Tibial nerve (tissue), 4 donors: Measurements from ENCODE around the gene PAAF1. TPM values are rescaled to one million over a fixed set of nuclear protein-coding genes. Genes with fewer than 3 reads are reported as not detected.
A peak's percentile ranks its signal among the peaks of the same experiment; 100 is the strongest.
"Not testable (repeated sequence)": the region's sequence is repeated elsewhere in the genome, so short reads cannot be mapped to it uniquely, and the experiment has no call there.

Experiments used
- DNase-seq, 2 donors: peaks; one replicate each; pipeline ENCODE4 v3.0.0-alpha.2; 2019; ENCODE audit warnings: low spot score in 2 of 2
- H3K27ac ChIP-seq, 4 donors: fragments of 200-600 bp; sonication (generic) in 3 of 4; one replicate each; pipeline ENCODE4 v1.5.1; 2017 to 2019; ENCODE audit warnings: mild to moderate bottlenecking in 1 of 4
- H3K27me3 ChIP-seq, 2 donors: fragments of 200-600 bp; sonication (generic) in 1 of 2; one replicate each; pipeline versions ENCODE4 v1.5.1 to v1.6.0; 2017 to 2019
- H3K36me3 ChIP-seq, 3 donors: fragments of 200-600 bp; sonication (generic); one replicate each; pipeline ENCODE4 v1.5.1; 2018 to 2019
- H3K4me1 ChIP-seq, 4 donors: fragments of 200-600 bp; sonication (generic) in 3 of 4; one replicate each; pipeline ENCODE4 v1.5.1; 2017 to 2019
- H3K4me3 ChIP-seq, 4 donors: fragments of 200-600 bp; sonication (generic) in 3 of 4; one replicate each; pipeline ENCODE4 v1.5.1; 2017 to 2019; ENCODE audit warnings: mild to moderate bottlenecking in 1 of 4, moderate library complexity in 1 of 4
- H3K9me3 ChIP-seq, 4 donors: fragments of 200-600 bp; sonication (generic) in 3 of 4; one replicate each; pipeline ENCODE4 v1.5.1; 2017 to 2019
- EP300 ChIP-seq, 2 donors: sonication (generic); formaldehyde crosslinking; IDR thresholded peaks; one replicate each; pipeline ENCODE4 v1.6.1; 2017; ENCODE audit warnings: antibody characterized with exemption in 2 of 2, mild to moderate bottlenecking in 1 of 2
- POLR2A ChIP-seq, 2 donors: fragments of 450-650 bp; IDR thresholded peaks; one replicate each; pipeline ENCODE4 v1.6.1; 2017; ENCODE audit warnings: antibody characterized with exemption in 2 of 2, mild to moderate bottlenecking in 2 of 2, moderate library complexity in 2 of 2
- WGBS, 2 donors: methylation state at CpG; one replicate each; pipeline ENCODE4 v1.1.5; 2018; 5-methylcytosine and 5-hydroxymethylcytosine counted together
- total RNA-seq, 4 donors: library from RNA; depleted of rRNA; stranded (reverse); fragments of >200 nt; gene quantifications; one replicate each; pipeline ENCODE4 v1.1.0, GENCODE V29; 2016
- TF ChIP-seq, protein P1 (sequence below), 5 experiments: fragments of 200-600 bp in 3 of 5; fragments of 450-650 bp in 2 of 5; sonication (generic) in 3 of 5; IDR thresholded peaks; one replicate each; pipeline ENCODE4 v1.5.1; 2016 to 2019; ENCODE audit warnings: antibody characterized with exemption in 5 of 5, mild to moderate bottlenecking in 3 of 5, moderate library complexity in 2 of 5

PAAF1 gene
- total RNA-seq, 4 donors from 2014 or later = 24.9 to 39.1 (median 32.7) TPM

DNA sequence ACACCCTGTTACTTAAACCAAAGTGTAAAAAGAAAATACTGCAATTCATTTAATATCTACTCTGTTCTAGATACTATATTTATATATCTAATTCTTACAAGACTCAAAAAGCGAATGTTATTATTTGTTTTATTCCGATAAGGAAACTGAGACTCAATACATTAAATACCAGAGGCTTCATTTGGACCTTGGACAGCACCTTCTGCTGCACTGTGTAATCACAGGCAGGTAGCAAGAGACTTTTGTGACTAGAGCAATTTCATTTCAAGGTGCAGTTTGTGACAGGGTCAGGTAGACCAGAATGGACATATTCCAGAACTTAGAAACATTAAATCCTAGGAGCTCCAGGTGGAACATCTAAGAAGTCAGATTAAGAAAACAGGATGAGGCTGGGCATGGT is 52.6 kb downstream of the PAAF1 start:
- H3K27me3 ChIP-seq = no peaks in the 10 kb centered on the region
- DNase-seq = no peak
- no peak overlapping the region for H3K4me3 ChIP-seq
- H3K4me1 ChIP-seq = no peaks in the 10 kb centered on the region
- H3K27ac ChIP-seq = no peak overlapping the region
- peaks cover 2 to 80% (median 14%) of the 10 kb centered on the region in 3 donors for H3K36me3 ChIP-seq
- no peaks in the 10 kb centered on the region for H3K9me3 ChIP-seq
- WGBS, 2 donors = 89 to 97% methylated on average over 2 of the region's 2 CpGs
- TF ChIP-seq, protein P1, sequence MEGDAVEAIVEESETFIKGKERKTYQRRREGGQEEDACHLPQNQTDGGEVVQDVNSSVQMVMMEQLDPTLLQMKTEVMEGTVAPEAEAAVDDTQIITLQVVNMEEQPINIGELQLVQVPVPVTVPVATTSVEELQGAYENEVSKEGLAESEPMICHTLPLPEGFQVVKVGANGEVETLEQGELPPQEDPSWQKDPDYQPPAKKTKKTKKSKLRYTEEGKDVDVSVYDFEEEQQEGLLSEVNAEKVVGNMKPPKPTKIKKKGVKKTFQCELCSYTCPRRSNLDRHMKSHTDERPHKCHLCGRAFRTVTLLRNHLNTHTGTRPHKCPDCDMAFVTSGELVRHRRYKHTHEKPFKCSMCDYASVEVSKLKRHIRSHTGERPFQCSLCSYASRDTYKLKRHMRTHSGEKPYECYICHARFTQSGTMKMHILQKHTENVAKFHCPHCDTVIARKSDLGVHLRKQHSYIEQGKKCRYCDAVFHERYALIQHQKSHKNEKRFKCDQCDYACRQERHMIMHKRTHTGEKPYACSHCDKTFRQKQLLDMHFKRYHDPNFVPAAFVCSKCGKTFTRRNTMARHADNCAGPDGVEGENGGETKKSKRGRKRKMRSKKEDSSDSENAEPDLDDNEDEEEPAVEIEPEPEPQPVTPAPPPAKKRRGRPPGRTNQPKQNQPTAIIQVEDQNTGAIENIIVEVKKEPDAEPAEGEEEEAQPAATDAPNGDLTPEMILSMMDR (IDR thresholded peaks at IDR 0.05) = no peak
- TF ChIP-seq EP300 (IDR thresholded peaks at IDR 0.05) (no peak), POLR2A (IDR thresholded peaks at IDR 0.05) (no peak)

DNA sequence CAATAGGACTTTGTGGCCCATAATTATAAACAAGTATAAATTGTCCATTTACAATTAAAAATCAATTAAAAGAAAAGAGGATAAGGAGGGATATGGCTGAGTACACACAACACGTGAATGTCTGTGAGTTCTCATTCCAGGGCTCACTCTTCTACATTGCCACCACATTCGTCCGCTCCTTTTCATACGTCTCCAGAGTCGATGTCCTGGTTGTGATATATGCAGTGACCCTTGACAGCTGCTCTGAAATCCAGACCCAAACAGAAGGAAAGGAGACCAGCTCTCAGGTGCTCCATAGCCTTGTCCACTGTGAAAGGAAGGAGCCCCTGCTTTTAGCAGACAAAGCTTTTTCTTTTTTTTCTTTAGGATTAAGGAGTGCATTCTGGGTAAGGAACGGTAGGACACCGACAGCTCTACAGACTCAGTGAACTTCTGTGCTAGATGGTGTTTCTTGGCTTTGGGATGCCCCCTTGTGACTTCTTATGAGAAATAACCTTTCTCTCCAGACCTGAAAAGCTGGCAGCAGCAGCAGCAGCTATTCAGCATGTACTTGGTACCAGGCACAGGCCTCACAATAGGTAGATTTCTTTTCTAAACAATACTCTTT is 54.3 kb downstream of the PAAF1 start:
- Histone ChIP-seq H3K27me3 (no peaks in the 10 kb centered on the region), H3K9me3 (no peaks in the 10 kb centered on the region), H3K27ac (no peak overlapping the region), H3K36me3 (peaks cover 0 to 67% (median 8%) of the 10 kb centered on the region in 3 donors), H3K4me1 (no peaks in the 10 kb centered on the region), H3K4me3 (no peak overlapping the region)
- DNase-seq = no peak
- 48 to 61% methylated on average over 7 of the region's 7 CpGs for WGBS, 2 donors
- TF ChIP-seq EP300 (IDR thresholded peaks at IDR 0.05) = no peak
- TF ChIP-seq, protein P1 (IDR thresholded peaks at IDR 0.05) = peak in 4 of 5 experiments; percentile 15 to 32 (median 21)

DNA sequence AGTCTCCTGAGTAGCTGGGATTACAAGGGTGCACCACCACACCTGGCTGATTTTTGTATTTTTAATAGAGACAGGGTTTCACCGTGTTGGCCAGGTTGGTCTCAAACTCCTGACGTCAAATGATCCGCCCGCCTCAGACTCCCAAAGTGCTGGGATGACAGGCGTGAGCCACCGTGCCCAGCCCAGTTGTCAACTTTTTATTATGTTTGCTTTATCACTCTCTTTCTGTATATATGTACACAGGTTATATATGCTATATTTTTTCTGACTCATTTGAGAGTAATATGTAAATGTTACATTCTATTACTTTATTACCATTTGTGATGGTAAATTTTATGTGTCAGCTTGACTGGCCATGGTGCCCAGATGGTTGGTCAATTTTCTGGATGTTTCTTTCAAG is 55.2 kb downstream of the PAAF1 start:
- Histone ChIP-seq H3K9me3 (no peaks in the 10 kb centered on the region), H3K4me1 (no peaks in the 10 kb centered on the region), H3K36me3 (peaks cover 0 to 60% (median 8%) of the 10 kb centered on the region in 3 donors), H3K27ac (no peak overlapping the region), H3K27me3 (no peaks in the 10 kb centered on the region), H3K4me3 (no peak overlapping the region)
- no peak for DNase-seq
- WGBS, 2 donors = 93% methylated on average over 6 of the region's 6 CpGs
- TF ChIP-seq, protein P1 (IDR thresholded peaks at IDR 0.05) = no peak
- TF ChIP-seq EP300 (IDR thresholded peaks at IDR 0.05) (no peak), POLR2A (IDR thresholded peaks at IDR 0.05) (no peak)

DNA sequence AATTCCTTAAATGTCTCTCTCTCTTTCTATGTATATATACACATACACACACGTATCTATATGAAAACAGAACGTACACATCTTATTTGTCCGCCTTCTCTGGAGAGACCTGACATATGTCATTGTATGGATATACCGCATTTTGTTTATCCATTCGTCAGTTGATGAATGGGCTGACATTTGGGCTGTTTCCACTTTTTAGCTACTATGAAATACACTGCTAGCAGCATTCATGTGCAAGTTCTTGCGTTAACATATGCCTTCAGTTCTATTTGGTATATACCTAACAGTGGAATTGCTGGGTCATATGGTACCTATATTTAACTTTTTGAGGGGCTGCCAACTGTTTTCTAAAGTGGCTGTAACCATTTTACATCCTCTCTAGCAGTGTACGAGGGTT is 56.0 kb downstream of the PAAF1 start:
- TF ChIP-seq, protein P1 (IDR thresholded peaks at IDR 0.05) = no peak
- no peak for TF ChIP-seq EP300 (IDR thresholded peaks at IDR 0.05)
- TF ChIP-seq POLR2A (IDR thresholded peaks at IDR 0.05) = no peak
- Histone ChIP-seq H3K4me3 (no peak overlapping the region), H3K27me3 (no peaks in the 10 kb centered on the region), H3K36me3 (peaks cover 0 to 54% (median 0%) of the 10 kb centered on the region in 3 donors), H3K9me3 (no peaks in the 10 kb centered on the region), H3K27ac (no peak overlapping the region), H3K4me1 (no peaks in the 10 kb centered on the region)
- DNase-seq = no peak
- WGBS, 2 donors = 90 to 91% methylated on average over 7 of the region's 7 CpGs

DNA sequence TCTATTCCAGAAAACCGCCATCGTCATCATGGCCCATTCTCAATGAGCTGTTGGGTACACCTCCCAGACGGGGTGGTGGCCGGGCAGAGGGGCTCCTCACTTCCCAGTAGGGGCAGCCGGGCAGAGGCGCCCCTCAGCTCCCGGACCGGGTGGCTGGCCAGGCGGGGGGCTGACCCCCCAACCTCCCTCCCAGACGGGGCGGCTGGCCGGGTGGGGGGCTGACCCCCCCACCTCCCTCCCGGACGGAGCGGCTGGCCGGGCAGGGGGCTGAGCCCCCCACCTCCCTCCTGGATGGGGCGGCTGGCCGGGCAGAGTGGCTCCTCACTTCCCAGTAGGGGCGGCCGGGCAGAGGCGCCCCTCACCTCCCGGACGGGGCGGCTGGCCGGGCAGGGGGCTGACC is 59.2 kb downstream of the PAAF1 start:
- H3K4me1 ChIP-seq, H3K27me3 ChIP-seq, H3K27ac ChIP-seq, H3K9me3 ChIP-seq, H3K4me3 ChIP-seq, DNase-seq: not testable (repeated sequence)
- peaks cover 0 to 27% (median 0%) of the 10 kb centered on the region in 3 donors for H3K36me3 ChIP-seq
- WGBS, 2 donors = 87% methylated on average over 3 to 5 of the region's 25 CpGs
